GM19324 (cell line): Measurements from ENCODE around the gene CRYGA.
"Not testable (repeated sequence)": the region's sequence is repeated elsewhere in the genome, so short reads cannot be mapped to it uniquely, and the experiment has no call there.

ENCODE experiments used
- ATAC-seq: cut with Tn5 transposase; IDR thresholded peaks from one replicate; pipeline ENCODE4 v1.9.1; 2021; ENCODE audit warnings: mild to moderate bottlenecking, moderate library complexity; ENCODE audit not compliant: unreplicated experiment, low FRiP score

CRYGA gene

DNA sequence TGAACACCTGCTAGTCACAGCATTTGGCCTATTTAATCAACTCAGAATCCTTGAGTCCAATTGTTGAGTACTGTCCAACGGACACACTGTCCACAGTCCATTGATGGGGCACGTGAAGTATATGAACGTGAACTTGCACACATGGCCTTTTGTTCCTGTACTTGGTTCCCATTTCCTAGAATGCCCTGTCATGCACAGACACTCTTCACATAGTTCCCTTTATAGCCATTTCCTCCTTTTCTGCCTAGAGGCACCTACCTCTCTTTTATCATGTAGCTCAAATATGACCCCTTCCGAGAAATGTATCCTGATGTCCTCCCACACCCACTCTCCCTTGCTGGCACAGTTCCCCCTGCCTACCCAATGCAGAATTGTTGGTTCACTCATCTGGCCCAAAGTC lies 8.7 kb upstream of the CRYGA start:
- ATAC-seq = no peak

DNA sequence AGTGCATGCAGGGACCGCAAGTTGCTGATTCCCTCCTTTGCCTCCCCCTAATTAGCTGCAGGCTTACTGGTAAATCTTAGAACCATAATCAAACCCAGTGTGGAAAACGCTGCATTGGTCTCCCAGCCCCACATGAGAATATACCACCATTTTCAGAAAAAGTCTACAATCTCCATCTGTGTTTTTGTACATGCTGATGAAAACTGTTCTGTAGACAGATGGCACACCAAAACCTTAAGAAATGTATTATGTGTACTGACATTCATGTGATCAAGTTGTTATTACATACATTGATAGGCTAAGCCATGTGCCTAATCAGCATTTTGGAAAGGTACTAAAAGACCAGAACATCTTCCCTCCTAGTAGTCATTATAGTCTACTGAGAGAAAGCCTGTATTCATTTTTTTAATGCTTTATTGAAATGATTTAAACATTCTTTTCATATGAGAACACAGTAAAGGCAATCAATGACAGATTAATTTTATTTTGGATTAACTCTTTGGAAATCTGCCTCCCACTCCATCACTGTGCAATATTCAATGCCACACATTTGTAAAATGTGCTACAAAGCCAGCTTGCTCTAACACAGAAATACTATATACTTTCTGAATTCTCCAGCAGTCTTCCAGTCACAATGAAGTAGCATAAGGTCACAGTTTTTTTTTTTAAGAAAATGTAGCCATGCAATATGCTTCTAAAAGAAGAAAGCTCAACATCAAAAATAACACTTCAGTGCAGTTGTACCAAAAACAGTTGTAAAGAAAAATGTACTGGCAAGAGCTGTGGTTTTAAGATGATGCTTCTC lies 1.8 kb upstream of the CRYGA start:
- ATAC-seq = no peak

DNA sequence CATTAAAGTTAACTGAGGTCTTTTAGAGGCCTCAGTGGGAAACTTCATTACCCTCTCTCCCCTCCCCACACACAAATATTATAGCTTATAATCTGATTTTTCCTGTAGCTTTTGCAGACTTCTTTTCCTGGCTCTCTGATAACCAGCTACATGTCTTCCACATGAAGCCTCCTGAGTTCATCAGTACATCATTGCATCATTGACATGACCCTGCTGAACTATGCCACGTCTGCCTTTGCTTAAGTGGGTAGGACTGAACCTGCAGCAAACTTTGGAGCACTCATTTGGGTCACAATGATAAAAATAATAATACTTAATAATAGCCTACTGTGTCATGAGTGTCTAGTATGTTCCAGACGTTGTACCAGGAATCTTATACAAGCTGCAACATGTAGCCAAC lies 7.0 kb downstream of the CRYGA start:
- ATAC-seq = no peak

DNA sequence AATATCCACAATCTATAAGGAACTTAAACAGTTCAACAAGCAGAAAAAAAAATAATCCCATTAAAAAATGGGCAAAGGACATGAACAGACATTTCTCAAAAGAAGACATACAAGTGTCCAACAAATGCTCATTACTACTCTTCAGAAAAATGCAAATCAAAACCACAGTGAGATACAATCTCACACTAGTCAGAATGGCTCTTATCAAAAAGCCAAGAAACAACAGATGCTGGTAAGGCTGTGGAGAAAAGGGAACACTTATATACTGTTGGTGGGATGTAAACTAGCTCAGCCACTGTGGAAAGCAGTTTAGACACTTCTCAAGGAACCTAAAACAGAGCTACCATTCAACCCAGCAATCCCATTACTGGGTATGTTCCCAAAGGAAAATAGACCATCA lies 10.2 kb downstream of the CRYGA start:
- ATAC-seq = no peak

DNA sequence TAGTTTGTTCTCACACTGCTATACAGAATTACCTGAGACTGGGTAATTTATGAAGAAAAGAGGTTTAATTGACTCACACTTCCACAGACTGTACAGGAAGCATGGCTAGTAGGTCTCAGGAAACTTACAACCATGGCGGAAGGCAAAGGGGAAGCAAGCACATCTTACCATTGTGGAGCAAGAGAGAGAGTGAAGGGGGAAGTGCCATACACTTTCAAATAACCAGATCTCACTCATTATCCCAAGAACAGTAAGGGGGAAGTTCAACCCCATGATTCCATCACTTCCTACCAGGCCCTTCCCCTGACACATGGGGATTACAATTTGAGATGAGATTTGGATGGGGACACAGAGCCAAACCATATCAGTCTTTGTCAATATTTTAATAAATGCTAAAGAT lies 12.4 kb downstream of the CRYGA start:
- ATAC-seq = no peak

DNA sequence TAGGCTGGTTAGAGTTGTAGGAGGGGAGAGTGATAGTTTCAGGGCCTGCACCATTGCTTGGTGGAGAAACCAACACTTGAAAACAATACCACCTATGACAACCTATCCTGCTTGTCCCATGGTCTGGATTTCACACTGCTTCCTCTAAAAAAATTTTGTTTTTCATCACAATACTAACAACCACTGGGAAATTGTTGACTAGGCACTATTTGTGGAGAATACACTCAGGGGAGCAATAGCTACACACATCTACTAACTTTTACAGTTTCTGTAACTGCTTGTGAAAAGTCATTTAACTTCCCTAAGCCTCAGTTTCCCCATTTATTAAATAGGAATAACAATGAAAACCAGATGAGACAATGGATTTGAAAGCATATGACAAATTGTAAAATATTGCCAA lies 13.3 kb downstream of the CRYGA start:
- no peak for ATAC-seq

DNA sequence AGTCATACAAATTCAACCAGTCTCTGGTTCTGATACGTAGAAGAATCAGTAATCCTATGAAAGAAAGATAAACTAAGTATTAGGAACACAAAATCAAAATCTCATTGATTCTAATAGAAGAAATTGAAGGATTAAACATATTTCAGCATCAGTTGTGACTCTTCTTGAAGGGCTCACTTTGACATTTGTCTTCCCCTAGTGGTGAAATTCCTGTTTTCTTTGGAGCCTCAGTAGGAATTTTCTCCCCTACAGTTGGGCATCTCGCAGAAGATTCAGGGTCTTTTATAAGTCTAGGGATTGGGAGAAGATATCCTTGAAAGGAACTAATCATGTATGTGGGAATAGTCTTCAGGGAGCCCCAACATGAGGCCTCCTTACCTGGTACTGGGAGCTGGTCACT lies 14.6 kb downstream of the CRYGA start:
- no peak for ATAC-seq

DNA sequence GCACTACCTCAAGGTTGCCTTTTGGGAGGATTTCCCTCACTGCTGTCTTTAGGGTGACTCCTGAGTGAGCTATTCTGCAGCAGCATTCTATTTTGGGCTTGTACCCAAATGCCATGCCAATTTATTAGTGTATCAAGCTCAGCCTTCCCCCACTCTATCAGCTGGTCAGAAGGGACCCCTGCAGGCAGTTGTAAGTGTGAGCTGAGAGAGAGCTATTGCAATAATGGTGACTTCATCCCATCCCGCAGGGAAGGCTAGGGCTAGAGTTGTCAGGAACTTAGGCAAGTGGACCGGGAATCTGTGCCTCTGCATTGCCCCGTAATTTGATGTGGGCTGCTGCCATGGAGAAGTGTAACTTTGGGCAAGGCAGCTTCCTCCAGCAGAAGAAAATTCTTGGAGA lies 15.6 kb downstream of the CRYGA start:
- ATAC-seq = no peak

DNA sequence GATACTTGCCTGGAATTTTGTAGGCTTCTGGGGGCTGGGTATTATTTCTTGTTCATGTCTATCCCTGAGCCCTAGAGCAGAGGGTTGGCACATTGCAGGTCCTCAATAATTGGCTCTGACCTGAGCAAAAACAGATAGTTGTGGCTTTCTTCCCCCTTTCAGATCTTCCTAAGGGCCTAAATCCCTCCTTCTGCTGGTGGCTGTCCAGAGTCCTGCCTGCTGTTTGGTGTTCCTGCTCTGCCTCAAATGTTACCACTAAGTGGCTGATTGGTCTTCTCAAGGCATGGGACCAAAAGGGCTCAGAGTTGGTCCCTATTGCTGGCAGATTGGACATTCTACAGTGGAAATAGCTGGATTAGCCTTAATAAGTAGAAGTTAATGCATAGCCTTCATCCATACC lies 16.4 kb downstream of the CRYGA start:
- ATAC-seq = no peak

DNA sequence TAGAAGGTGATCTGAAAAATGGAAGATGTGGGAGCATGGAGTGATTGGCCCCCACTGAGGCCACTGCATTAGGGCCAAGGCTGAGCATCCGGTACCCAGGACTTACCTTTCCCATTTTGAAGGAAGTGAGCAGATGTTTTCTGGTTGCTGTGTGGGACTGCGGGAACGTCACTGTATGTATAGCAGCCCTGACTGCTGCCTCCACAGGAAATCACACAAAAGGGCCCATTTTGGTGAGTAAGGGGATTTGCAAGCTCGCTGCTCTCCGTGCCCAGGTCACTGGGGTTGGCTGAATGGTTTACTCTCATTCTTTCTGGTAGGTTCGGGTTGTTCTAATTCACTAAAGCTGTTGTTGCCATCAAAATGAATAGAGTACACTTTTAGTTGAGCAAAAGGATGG lies 17.4 kb downstream of the CRYGA start, which contains the start of gene CRYGB:
TSS of gene CRYGB (minus strand) at position 153 of the 400 bp plus-strand sequence. CDS start at position 115, 38 bp downstream.
- no peak for ATAC-seq

DNA sequence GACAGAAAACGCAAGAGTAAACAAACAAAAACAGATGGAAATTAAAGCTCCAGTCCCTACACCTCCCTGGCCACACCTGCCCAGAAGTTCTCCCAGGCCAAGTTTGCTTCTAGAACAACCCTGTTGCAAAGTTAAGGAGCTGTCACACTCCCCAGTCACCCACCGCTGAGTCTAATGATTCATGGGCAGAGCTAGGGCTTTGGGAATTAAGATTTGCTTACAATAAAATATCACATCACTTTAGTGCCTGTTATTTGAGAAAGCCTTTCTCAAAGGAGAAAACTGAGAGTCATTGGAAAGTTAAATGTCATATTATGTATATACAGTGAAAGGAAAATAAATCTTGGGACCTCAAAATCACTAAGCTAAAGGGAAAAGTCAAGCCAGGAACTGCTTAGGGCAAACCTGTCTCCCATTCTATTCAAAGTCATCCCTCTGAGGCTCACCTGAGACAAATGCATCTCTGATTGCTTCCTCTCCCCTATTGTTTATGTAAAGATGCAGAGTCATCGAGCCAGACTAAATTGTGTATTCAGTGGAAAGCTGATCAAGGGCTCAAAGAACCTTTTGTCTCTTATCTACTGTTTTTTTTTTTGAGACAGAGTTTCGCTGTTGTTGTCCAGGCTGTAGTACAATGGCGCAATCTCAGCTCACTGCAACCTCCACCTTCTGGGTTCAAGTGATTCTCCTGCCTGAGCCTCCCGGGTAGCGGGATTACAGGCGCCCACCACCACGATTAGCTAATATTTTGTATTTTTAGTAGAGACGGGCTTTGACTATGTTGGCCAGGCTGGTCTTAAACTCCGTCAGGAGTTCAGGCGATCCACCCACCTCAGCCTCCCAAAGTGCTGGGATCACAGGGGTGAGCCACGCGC lies 20.2 kb downstream of the CRYGA start:
- no peak for ATAC-seq

DNA sequence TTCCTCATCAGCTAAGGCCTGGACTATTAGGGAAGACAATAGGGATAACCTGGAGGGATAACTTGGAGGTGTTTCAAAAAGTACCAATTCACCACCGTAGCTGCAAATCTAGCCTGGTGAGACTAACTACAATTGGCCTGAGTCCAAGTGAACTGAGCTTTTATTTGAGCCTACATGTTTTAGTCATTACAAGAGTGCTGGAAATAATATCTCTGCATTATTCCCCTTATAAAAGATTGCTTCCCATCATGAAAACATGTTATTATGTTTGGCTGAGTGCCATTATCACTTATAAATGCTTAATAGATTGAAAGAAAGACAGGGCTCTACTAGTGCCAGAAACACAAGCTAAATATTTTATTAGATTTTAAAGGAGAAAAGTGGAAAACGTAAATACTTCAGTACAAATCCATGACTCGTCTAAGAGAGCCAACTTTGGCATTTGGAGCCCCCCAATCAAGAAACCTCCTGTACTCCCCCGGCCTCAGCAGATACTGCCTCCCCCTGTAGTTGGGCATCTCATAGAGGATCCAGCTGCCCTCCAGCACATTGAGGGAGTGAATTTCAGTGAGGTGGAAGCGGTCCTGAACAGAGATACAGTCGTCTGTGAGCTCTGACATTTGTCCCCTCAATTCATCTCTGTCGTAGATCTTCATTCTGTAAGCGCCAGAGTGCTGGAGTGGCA lies 21.0 kb downstream of the CRYGA start:
- no peak for ATAC-seq

DNA sequence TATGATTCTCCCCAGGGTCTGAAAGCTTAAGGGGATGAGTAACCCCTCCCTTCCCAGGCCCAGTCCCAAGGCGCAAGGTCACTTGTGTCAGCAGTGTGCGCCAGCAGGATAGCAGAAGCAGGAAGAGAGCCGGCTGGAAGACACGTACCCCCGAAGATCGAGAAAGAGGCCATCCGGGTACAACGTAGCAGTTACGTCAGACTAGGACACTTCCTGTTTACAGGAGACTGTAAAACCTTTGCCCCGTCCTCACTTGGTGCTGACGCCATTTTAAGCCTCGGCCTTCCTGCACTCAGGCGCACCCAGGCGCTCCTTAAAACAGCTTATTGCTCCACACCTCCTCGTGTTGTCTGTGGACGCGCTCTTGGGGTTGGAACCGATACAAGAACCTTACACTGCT lies 23.9 kb downstream of the CRYGA start:
- ATAC-seq = no peak

DNA sequence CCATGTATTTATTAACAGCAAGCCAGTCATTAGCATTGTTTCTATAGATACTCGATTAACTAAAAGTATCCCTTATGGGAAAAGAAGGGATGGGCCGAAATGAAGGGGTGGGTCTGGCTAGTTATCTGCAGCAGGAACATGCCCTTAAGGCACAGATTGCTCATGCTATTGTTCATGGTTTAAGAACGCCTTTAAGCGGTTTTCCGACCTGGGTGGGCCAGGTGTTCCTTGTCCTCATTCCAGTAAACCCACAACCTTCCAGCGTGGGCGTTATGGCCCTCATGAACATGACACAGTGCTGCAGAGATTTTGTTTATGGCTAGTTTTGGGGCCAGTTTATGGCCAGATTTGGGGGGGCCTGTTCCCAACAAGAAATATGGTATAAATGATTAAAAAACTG lies 25.1 kb downstream of the CRYGA start:
- not testable (repeated sequence) for ATAC-seq

DNA sequence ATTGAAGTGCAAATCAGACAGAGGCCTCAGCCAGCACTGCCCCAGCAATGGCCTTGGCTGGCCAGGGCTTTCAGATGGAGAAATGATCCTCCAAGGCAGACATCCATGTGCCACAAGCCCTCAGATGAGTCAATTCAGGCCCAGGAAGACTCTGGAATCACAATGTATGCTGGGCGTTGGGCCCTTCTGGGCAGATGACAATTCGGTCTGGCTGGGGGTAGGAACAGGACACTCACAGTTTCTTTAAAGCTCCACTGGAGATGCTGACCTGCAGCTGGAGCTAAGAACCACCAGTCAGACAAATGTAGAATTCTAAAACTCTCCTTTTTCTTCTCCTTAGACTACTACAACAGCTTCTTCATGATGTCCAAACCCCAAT lies 26.7 kb downstream of the CRYGA start:
- no peak for ATAC-seq

DNA sequence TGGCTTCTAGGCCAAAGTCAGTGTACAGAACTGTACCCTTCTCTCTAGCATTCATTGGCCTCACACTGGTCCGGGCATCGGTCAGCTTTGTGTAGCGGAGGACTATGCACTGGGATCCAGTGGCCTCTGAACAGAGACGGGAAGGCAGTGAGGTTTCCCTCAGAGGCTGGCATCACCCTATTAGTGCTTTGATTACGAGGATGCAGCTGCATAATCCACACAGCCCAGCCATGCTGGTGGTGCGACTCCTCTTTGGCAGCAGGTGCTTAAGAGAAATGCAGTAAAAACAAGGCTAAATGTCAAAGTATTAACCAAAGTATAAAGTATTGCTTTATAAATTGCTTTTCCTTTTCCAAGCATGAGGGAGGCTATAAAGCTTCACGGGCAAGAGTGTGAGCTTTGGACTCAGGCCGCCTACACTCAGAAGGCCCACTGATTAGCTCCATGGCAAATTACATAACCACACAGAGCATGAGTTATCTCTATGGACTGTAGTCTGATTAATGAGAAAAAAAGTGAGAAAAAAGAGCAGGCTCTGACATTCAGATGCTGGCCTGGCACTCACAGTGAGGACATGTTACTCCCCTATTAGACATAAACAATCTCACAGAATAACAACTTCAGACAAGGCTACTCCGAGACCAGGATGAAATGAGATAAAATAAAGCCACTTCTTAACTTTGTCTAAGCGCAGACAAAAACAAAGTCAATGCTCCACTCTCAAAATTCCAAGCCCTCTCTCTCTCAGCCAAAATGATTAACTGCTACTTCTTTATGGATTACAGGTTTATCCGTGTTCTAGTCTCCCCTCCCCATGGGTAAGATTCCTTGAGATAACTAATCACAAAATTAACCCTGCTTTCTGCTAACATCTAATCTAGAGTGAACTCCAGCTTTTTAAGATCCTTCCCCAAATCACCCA lies 27.3 kb downstream of the CRYGA start:
- ATAC-seq = no peak

DNA sequence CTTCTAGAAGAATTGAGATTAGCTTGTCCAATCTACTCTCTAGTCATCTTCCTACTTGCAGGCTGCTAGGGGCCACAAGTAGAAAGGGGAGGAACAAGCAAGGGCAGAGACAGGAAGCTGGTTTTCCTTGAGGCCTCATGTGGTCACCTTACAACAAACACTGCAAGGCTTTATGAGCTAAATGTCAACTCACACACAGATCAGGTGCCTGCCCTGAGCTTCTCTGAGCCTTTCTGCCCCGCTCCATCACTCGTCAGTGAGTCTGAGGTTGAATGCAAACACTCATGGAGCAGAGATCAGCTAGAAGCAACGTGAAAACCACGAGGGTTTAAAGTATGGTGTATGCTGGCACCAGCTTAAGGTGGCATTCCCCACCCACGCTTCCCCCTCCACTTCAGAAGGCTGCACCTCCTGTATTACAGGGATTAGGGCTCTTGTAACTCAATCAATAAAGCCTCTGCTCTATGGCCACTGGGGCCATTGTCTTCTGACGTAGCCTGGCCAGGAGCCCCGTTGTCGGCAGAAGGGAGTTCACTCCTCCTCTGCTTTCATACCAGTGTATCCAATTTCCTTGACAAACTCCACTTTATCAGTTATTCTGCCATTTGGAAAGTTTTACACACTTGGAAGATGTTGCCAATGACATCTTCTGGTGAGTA lies 28.3 kb downstream of the CRYGA start:
- ATAC-seq = no peak

DNA sequence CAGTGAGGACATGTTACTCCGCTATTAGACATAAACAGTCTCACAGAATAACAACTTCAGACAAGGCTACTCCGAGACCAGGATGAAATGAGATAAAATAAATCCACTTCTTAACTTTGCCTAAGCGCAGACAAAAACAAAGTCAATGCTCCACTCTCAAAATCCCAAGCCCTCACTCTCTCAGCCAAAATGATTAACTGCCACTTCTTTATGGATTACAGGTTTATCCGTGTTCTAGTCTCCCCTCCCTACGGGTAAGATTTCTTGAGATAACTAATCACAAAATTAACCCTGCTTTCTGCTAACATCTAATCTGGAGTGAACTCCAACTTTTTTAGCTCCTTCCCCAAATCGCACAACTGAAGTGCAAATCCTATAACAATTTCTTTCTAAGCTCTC lies 32.7 kb downstream of the CRYGA start:
- no peak for ATAC-seq
